NCI-H2081 (cell line): ENCODE measurements around the gene CEMIP2.
"Not testable (repeated sequence)": the region's sequence is repeated elsewhere in the genome, so short reads cannot be mapped to it uniquely, and the experiment has no call there.

ENCODE experiments used
- DNase-seq, 2 experiments: peaks; one replicate each; lab custom pipeline; 2025; lab: John Stamatoyannopoulos, UW

CEMIP2 gene, protein sequence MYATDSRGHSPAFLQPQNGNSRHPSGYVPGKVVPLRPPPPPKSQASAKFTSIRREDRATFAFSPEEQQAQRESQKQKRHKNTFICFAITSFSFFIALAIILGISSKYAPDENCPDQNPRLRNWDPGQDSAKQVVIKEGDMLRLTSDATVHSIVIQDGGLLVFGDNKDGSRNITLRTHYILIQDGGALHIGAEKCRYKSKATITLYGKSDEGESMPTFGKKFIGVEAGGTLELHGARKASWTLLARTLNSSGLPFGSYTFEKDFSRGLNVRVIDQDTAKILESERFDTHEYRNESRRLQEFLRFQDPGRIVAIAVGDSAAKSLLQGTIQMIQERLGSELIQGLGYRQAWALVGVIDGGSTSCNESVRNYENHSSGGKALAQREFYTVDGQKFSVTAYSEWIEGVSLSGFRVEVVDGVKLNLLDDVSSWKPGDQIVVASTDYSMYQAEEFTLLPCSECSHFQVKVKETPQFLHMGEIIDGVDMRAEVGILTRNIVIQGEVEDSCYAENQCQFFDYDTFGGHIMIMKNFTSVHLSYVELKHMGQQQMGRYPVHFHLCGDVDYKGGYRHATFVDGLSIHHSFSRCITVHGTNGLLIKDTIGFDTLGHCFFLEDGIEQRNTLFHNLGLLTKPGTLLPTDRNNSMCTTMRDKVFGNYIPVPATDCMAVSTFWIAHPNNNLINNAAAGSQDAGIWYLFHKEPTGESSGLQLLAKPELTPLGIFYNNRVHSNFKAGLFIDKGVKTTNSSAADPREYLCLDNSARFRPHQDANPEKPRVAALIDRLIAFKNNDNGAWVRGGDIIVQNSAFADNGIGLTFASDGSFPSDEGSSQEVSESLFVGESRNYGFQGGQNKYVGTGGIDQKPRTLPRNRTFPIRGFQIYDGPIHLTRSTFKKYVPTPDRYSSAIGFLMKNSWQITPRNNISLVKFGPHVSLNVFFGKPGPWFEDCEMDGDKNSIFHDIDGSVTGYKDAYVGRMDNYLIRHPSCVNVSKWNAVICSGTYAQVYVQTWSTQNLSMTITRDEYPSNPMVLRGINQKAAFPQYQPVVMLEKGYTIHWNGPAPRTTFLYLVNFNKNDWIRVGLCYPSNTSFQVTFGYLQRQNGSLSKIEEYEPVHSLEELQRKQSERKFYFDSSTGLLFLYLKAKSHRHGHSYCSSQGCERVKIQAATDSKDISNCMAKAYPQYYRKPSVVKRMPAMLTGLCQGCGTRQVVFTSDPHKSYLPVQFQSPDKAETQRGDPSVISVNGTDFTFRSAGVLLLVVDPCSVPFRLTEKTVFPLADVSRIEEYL (N-terminal part only)

GRCh38 chr9:71768388-71769174, at the start of gene CEMIP2:
Gene CEMIP2 (minus strand): TSS chr9:71768513. CDS start chr9:71750373, 18,140 bp downstream.
- peak; percentile 81 to 85 for DNase-seq

GRCh38 chr9:71816916-71817451, 48.7 kb upstream of the CEMIP2 start:
- peak in 1 of 2 experiments; percentile 14 for DNase-seq

- DNase-seq, result no peak
These were observed 46.5 kb upstream of the CEMIP2 start for GRCh38 chr9:71814815-71815214.

DNA sequence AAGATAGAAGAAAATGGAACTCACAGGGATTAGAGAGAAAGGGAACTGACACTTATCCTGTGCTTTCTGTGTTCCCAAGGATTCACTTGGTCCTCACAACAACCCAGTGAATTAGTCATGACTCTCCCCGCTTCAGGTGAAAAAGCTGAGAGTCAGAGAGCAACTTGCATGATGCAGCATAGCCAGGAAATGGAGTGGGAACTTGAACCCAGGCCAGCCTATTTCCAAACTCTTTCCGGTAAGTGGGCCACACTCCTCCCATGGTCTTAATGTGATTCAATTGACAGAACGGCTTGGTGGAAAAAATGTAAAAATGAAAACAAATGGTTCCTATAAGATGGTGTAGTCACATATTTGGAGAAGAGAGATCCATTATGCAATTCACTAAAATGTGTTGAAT, 45.9 kb upstream of the CEMIP2 start:
- DNase-seq, result no peak

GRCh38 chr9:71812385-71812784, 44.1 kb upstream of the CEMIP2 start:
- no peak for DNase-seq

- DNase-seq, result no peak
These were observed 39.8 kb upstream of the CEMIP2 start for GRCh38 chr9:71808068-71808467.

- peak; percentile 70 to 80 for DNase-seq
These were observed 38.6 kb upstream of the CEMIP2 start for GRCh38 chr9:71806901-71807307.

- DNase-seq, result not testable (repeated sequence)
These were observed 36.8 kb upstream of the CEMIP2 start for GRCh38 chr9:71805096-71805495.

- DNase-seq, result no peak
These were observed 33.5 kb upstream of the CEMIP2 start for GRCh38 chr9:71801826-71802225.

DNA sequence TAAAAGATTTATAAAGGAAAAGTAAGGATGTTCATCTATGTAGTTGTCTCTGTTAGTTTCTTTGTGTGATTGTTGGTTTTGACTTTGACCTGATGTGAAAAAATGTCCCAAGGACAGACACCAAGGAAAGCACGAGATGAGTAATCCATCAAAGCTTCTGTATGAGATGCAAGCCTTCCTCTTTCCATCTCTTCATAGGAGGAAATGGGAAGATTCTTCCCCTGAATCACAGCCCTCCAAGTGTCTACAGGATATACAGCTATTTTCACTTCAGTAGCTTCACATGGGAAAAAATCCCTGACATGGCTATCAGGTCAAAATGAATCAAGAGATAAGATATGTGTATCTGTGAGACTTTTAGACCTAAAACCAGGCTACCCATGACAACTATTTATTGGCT, 29.0 kb upstream of the CEMIP2 start:
- DNase-seq, result no peak

DNA sequence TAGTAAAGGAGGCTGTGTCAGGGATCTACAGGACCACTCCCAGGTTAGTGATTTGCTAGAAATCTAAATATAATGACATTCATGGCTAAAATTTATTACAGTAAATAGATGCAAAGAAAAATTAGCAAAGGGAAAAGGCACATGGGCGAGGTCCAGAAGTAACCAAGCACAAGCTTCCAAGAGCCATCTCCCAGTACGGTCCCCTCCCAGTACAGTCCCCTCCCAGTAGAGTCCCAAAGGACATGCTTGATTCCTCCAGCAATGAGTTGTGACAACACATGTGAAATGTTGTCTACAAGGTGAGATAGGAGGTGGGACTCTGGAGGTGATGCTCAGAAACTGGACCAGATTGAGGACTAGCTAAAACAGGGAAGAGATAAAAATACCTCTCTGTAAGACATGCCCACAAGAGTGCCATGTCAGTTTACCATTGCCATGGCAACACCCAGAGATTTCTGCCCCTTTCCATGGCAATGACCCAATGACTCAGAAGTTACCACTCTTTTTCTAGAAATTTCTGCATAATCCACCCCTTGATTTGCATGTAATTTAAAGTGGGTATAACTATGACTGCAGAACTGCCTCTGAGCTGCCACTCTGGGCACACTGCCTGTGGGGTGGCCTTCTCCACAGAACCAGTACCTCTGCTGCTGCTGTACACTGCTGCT, 27.9 kb upstream of the CEMIP2 start:
- no peak for DNase-seq

DNA sequence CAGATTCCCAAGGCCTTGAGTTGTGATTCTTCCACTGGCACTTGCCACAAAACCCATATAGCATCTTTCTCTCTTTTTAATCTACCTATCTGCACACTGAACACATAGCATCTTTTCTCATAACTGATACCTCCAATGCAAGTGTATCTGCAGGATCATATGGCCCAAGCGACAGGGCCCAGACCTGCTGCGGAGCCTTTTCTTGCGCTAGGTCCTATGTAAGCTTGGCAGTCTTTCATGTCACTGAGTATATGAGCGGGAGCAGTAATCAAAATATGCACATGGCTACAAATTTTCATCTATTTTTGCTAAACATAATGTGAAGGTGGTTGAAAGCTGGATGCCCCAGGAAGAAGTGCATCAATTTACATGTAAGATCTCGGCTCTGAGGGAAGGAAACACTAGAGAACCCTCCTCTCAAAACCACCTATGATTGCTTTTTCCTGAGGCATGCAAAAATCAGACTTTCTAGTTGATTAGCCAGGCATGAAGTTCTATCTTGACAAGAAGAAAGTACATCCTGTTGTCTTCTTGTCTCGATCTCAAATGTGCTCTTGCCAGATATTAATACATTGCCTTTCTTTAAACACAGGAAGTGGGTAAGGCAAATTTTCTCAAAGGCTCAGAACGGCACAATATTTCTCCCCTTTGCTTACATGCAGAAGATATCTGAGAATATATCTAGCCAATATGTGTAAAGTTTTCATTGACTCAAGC, 26.9 kb upstream of the CEMIP2 start:
- DNase-seq, result no peak

- no peak for DNase-seq
These were observed 25.2 kb upstream of the CEMIP2 start for GRCh38 chr9:71793386-71794105.

- DNase-seq, result no peak
These were observed 23.6 kb upstream of the CEMIP2 start for GRCh38 chr9:71791875-71792274.

DNA sequence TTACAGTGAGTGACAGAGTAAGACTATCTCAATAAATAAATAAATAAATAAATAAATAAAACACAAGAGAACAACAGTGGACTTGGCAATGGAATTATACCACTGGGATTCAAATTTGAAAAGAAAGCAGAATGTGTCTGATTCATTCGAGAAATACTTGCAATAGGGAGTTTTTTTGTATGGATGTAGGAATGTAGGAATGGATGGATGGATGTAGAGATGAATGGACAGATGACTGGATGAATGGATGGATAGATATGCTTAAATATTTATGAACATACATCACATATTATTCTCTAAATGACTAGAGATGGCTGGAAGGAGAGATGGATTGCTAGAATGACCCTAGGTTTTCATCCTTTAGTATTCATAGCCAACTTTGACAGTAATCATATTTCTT, 22.0 kb upstream of the CEMIP2 start:
- no peak for DNase-seq

DNA sequence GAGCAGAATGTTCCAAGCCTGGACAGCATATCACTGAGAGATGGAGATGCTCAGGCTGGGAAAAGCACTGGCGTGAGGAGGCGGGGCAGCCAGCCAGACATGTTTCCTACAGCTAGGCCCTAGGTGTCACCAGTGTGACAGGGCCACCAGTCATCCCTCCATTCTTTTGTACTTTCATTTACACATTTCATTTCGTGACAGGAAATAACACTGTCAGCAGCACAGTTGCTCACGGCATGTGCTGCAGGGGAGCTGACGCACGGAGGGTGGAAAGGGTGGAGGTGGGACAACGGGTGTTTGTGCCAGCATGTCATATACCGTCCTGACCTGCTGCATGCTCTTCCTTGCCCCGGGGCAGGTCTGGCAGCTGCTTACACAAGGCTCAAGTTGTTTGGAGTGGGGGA, 14.8 kb upstream of the CEMIP2 start:
- peak; percentile 38 to 60 for DNase-seq

- DNase-seq, result no peak
These were observed 13.1 kb upstream of the CEMIP2 start for GRCh38 chr9:71781391-71781790.

DNA sequence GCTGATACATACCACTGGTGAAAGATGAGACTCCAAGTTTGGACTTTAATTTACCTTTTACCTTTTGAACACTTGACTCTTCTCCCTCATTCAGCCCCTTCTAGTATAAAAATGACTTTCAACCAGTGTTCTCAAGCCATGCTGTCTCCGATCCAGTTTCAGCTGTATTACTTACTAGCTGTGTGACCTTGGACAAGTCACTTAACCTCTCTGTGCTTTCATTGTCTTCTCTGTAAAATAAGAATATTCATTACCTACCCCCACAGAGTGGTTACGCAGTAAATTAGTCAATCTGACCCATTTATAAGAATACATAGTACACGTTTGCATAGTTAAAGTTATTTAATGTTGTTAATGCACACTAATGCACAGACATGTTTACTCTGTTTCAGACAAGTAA, 12.6 kb upstream of the CEMIP2 start:
- peak in 1 of 2 experiments; percentile 11 for DNase-seq

DNA sequence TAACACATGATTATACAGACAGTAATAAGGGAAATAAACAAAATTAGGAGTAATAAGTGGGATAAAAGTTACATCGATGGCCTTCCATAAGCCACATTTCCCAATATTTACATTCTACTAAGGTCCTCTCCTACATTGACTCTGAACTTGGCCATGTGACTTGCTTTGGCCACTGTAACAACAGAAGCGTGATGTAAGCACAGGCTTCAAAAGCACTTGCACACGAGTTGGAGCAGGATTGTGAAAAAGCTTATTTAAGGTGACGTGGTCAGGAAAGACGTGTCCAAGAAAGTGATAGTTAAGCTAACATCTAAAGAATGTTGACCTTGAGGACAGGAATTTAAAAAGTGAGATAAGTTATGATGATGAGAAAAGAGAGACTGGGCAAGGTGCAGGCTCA, 9.8 kb upstream of the CEMIP2 start:
- DNase-seq, result no peak
